HG03139 (cell line): ENCODE data around the gene ATP6V1C2.

Experiments
- ATAC-seq: cut with Tn5 transposase; IDR thresholded peaks from one replicate; pipeline ENCODE4 v1.9.1; 2021; ENCODE audit not compliant: unreplicated experiment

The ATP6V1C2 gene

DNA sequence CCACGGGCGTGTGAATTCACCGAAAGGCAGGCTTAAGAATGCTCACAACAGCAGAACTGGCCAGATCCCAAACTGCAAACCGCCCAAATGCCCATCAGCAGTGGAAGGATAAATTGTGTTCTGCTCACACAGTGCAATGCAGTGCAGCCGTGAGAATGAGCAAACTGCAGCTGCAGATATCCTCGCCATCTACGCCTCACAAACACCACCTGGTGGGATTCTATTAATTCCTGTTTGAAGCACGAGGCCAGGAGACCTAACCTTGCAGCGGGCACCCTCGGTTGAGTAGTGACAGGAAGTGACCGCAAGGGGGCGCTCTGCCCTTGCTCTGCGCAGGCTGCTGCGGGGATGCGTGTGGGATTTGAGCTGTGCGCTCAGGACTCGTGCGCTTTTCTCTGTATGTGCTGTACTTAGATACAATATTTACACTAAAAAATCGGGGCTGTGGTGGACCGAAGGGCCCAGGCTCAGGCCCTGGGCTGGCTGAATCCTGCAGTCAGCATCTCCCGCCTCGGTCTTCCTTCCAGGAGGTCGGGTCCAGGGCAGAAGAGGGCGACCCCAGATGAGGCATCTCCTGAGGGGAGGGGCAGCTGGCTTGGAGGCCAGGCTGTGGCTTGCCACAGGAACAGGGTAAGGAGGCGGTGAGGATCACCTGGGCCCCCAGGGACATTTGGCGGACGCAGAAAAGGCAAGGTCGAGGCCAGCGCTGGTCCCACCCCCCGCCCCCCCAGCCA is 110.9 kb downstream of the ATP6V1C2 start:
- ATAC-seq = peak; percentile 55

DNA sequence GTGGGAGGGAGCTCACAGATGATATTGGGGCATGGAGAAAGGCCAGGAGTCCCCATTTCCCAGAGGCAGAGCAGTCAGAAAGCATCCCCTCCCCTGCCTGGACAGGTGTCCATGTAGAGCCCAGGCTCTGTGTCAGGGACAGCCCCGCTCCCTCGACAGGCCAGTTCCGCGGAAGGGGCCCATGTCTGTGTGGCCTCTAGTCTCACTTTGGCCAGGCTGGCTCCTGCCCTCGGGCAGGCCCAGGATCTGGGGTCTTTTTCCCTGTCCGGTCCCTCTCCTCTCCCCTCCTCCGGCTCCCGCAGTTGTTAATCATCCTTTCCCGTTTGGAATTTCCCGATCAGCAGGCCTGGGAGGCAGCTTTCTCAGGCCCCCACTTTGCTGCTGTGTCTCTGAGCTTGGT is 111.6 kb downstream of the ATP6V1C2 start:
- no peak for ATAC-seq

DNA sequence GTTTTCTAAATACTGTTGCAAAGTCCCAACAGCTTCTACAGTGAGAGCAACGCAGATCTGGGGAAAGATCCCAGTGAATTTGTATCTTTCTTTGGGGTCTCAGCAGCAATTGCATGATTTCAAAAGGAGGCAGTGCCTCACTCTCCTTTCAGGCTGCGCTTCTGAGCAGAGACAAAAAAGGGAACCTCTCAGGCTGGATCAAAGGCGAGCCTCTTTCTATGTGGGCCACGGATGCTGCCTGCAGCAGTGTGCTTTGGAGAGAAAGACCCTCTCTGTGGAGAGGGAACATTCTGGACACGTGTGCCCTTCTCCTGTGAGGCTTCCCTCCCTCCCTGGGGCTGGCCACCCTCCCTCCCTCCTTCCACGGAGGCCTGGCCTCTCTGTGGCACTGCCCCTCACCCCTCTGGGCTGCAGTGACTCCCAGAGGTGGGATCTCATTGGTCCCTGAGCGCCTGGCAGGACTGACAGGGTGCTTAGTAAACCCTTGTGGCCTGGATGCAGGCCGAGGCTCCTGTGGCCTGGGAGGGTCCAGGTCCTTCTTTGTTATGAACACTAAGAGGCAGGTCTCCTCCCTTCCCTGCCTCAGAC is 112.7 kb downstream of the ATP6V1C2 start:
- ATAC-seq = no peak
